ENCODE measurements around the gene CNN2. TPM values are rescaled to one million over a fixed set of nuclear protein-coding genes. Genes with fewer than 3 reads are reported as not detected.

The CNN2 gene
- total RNA-seq, 1 donor from 2014 or later: 69.8 TPM

DNA sequence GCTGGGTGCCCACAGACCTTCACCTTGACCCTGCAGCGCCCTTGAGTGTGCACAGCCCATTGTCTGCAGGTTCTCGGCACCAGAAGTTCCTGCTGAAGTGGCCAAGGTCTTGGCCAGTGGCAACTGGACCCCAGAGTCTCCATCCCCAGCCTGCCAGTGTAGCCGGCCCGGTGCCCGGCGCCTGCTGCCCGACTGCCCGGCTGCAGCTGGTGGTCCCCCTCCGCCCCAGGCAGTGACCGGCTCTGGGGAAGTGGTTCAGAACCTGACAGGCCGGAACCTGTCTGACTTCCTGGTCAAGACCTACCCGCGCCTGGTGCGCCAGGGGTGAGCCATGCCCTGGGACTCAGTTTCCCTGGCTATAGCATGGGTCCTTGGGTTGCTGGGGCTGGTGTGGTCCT is 28.6 kb downstream of the CNN2 start:
- DNase-seq (no peak), ATAC-seq (ENCODE audit: poor library complexity) (no peak)
- intact Hi-C loops (cut with DNase I): no loop called here

DNA sequence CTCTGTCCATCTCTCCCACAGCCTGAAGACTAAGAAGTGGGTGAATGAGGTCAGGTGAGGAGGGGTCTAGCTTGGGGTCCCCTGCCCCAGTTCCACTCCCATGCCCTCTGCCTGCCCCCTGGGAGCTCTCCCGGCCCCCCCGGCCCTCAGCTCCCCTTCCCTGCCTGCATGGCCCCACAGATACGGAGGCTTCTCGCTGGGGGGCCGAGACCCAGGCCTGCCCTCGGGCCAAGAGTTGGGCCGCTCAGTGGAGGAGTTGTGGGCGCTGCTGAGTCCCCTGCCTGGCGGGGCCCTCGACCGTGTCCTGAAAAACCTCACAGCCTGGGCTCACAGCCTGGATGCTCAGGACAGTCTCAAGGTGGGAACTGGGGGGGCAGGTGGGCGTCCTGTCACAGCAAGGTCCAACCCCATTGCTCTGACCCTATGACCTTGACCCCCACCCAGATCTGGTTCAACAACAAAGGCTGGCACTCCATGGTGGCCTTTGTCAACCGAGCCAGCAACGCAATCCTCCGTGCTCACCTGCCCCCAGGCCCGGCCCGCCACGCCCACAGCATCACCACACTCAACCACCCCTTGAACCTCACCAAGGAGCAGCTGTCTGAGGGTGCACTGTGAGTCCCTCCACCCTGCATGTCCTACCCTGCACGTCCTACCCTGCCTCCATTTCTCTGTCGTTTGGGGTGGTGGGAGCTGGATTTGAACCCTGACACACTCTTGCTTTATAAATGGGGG is 29.6 kb downstream of the CNN2 start:
- no peak for ATAC-seq (ENCODE audit: poor library complexity)
- no peak for DNase-seq
- intact Hi-C loops (cut with DNase I): no loop called here

- DNase-seq (no peak), ATAC-seq (ENCODE audit: poor library complexity) (no peak)
- intact Hi-C loops (cut with DNase I): no loop called here
These were observed 30.9 kb downstream of the CNN2 start for GRCh38 chr19:1057176-1057855.

- DNase-seq (no peak), ATAC-seq (ENCODE audit: poor library complexity) (no peak)
- intact Hi-C loops (cut with DNase I): no loop called here
These were observed 31.7 kb downstream of the CNN2 start for GRCh38 chr19:1058112-1058511.

DNA sequence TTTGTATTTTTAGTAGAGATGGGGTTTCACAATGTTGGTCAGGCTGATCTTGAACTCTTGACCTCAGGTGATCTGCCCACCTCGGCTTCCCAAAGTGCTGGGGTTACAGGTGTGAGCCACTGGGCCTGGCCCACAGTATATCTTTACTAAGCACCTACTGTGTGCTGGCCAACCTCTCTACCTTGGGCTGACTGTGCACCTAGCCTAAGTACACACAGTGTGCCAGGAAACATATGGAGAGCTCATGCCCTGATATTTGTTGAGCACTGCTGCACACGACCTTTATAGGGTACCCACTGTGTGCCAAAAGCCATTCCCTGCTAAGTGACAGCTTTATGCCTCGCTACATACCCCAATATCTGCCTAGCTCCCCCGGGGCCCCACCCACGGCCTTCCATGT is 34.3 kb downstream of the CNN2 start:
- no peak for DNase-seq
- intact Hi-C loops (cut with DNase I): no loop called here
- ATAC-seq (ENCODE audit: poor library complexity): no peak

GRCh38 chr19:1061987-1062386 is 35.6 kb downstream of the CNN2 start:
- no peak for ATAC-seq (ENCODE audit: poor library complexity)
- no peak for DNase-seq
- intact Hi-C loops (cut with DNase I): no loop called here

DNA sequence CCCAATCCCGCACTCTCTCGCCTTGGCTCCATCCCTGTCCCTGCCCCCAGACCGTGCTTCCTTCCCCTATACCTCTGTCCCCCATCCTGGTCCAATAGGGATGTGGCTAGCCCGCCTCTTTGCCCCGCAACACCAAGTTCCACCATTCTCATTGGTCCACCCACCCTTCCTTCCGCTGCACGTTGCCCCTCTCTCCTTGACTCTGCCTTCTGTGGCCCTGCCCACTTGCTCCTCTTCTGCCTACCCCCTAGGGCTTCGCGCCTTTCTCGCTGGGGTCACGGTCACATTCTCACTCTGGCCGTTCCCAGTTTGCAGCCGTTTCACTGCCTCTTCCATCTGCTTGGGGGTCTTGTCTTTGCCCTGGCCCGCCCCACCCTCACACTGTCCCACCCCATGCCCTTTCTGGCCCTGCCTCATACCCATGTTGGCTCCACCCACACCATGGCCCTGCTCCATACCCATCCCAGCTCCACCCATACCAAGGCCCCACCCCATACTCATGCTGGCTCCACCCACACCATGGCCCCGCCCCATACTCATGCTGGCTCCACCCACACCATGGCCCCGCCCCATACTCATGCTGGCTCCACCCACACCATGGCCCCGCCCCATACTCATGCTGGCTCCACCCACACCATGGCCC is 36.1 kb downstream of the CNN2 start:
- DNase-seq (no peak), ATAC-seq (ENCODE audit: poor library complexity) (no peak)
- intact Hi-C loops (cut with DNase I): no loop called here

DNA sequence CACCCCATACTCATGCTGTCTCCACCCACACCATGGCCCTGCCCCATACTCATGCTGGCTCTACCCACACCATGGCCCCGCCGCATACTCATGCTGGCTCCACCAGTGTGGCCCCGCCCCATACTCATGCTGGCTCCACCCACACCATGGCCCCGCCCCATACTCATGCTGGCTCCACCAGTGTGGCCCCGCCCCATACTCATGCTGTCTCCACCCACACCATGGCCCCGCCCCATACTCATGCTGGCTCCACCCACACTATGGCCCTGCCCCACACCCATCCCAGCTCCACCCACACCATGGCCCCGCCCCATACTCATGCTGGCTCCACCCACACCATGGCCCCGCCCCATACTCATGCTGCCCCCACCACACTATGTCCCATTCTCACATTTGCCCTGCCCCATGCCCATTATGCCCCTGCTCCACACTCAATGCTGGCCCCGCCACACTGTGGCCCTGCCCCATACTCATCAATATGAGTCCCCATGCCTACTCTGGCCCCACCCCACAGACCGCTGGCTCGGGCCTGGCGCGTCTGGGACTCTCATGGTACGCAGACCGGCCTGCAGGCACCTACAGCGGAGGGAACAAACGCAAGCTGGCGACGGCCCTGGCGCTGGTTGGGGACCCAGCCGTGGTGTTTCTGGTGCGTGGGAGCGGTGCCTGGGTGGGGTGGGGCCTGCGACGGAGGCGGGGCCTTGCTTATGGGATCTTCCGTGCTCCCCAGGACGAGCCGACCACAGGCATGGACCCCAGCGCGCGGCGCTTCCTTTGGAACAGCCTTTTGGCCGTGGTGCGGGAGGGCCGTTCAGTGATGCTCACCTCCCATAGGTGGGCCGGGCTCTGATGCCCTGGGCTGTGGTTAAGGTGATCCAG is 36.9 kb downstream of the CNN2 start:
- intact Hi-C loops (cut with DNase I): no loop called here
- ATAC-seq (ENCODE audit: poor library complexity): no peak
- no peak for DNase-seq

DNA sequence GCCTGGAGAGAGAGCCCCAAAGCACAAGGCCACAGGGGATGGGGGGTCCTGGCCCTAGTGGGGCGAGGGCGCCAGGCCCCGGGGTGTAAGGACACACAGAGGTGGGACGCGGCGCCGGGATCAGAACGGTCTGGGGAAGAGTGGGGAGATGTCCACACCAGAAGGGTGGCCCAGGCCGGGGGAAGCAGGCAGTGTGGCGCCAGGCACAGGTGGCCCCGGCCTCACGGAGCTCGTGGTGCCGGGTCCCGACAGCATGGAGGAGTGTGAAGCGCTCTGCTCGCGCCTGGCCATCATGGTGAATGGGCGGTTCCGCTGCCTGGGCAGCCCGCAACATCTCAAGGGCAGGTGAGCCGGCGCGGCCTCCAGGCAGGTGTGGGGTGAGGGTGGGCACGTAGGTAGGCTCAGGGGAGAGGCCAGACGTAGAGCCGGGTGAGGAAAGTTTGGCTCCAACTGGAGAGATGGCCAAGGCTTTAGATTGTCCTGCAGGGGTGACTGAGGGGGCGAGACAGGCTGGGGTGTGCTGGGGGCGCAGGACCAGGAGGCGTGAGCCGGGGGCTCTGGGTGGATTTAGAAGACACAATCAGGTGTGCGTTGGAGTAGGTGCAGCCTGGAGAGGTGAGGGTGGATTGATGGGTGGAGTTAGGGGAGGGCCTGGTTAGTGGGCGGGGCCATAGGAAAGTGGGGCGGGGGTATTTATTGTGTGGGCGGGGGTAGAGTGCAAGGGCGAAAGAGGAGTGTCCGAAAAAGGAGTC is 37.7 kb downstream of the CNN2 start:
- no peak for ATAC-seq (ENCODE audit: poor library complexity)
- no peak for DNase-seq
- intact Hi-C loops (cut with DNase I): no loop called here

- DNase-seq: peak; percentile 84
- intact Hi-C loops (cut with DNase I): no loop called here
- ATAC-seq (ENCODE audit: poor library complexity): peak; percentile 83
These were observed 38.5 kb downstream of the CNN2 start for GRCh38 chr19:1064661-1065605.

DNA sequence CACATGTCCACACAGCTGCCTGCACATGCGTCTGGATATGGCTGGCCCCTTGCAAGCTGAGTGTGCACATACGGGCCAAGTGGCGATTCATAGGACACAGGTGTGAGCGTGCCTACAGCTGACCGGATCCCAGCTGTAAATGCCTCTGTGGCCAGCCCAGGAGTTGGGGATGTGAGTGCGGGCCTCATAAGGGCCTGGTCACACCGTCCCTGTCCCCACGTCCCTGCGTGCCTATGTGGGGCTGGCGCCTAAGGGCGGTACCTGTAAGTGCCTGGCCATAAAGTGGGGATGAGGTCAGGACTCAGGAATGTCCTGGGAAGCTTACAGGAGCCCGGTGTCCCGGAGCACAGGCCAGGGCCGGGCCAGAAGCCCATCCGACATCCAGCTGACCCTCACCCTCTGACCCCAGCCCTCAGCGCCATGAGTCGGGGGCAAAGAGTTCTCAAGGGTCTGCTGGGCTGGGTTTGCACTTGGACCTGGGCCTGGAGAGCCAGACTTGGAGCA is 39.2 kb downstream of the CNN2 start:
- intact Hi-C loops (cut with DNase I): no loop called here
- no peak for ATAC-seq (ENCODE audit: poor library complexity)
- no peak for DNase-seq

GRCh38 chr19:1066251-1066747 is 39.9 kb downstream of the CNN2 start:
- ATAC-seq (ENCODE audit: poor library complexity) (no peak), DNase-seq (no peak)
- intact Hi-C loops (cut with DNase I): no loop called here

GRCh38 chr19:1066748-1067340 is 40.4 kb downstream of the CNN2 start, which contains the start of gene ARHGAP45:
ARHGAP45 (plus strand) TSS chr19:1067167; CDS start chr19:1067406, 239 bp downstream.
- DNase-seq: peak; percentile 74
- peak; percentile 22 for ATAC-seq (ENCODE audit: poor library complexity)

GRCh38 chr19:1067341-1067957 is 41.0 kb downstream of the CNN2 start:
- intact Hi-C loops (cut with DNase I): no loop called here
- ATAC-seq (ENCODE audit: poor library complexity): no peak
- no peak for DNase-seq

More at GRCh38 chr19:1066748-1067340, 40.4 kb downstream of the CNN2 start, which contains the start of gene ARHGAP45:
- intact Hi-C loops (cut with DNase I): no loop called here

GRCh38 chr19:1068009-1069001 is 41.9 kb downstream of the CNN2 start:
- peak; percentile 80 for DNase-seq
- intact Hi-C loops (cut with DNase I): no loop called here
- peak; percentile 40 for ATAC-seq (ENCODE audit: poor library complexity)
